SU-DHL-6 (cell line): ENCODE results near the gene CEACAM18.

Experiments
- H2AFZ ChIP-seq: fragments of 200-600 bp; sonication (generic); 2 replicates; pipeline ENCODE4 v1.6.1; 2014; ENCODE audit warnings: low read depth, mild to moderate bottlenecking, moderate library complexity, mixed read lengths, antibody characterized with exemption, low read length; ENCODE audit not compliant: severe bottlenecking
- H3F3A ChIP-seq: fragments of 200-600 bp; shearing (Covaris generic); 2 replicates; pipeline ENCODE4 v1.6.0; 2016; ENCODE audit warnings: antibody characterized with exemption, mild to moderate bottlenecking; ENCODE audit not compliant: insufficient read depth
- H3K27ac ChIP-seq: fragments of 200-600 bp; sonication (generic); 2 replicates; pipeline ENCODE4 v1.5.1; 2016; ENCODE audit warnings: low read depth, mild to moderate bottlenecking, low read length, moderate library complexity, mixed read lengths
- H3K27me3 ChIP-seq: fragments of 200-600 bp; sonication (generic), shearing (Covaris generic); 2 replicates; pipeline ENCODE4 v1.6.0; 2014; ENCODE audit warnings: mild to moderate bottlenecking, low read length
- H3K36me3 ChIP-seq: fragments of 200-600 bp; sonication (generic); 2 replicates; pipeline ENCODE4 v1.6.1; 2014; ENCODE audit warnings: mild to moderate bottlenecking, low read length, mixed read lengths
- H3K4me2 ChIP-seq: fragments of 300-600, 200-600 bp; shearing (Covaris generic), sonication (generic); 2 replicates; pipeline ENCODE4 v1.6.0; 2014; ENCODE audit warnings: low read length, low read depth, mild to moderate bottlenecking; ENCODE audit not compliant: poor library complexity, severe bottlenecking
- H3K4me3 ChIP-seq: fragments of 200-600 bp; sonication (generic); 2 replicates; pipeline ENCODE4 v1.5.1; 2014; ENCODE audit warnings: antibody characterized with exemption, low read length, mild to moderate bottlenecking, mixed read lengths; ENCODE audit not compliant: insufficient read depth, poor library complexity, severe bottlenecking
- H3K79me2 ChIP-seq: fragments of 200-600 bp; sonication (generic); 2 replicates; pipeline ENCODE4 v1.6.1; 2014; ENCODE audit warnings: mild to moderate bottlenecking, low read length, moderate library complexity; ENCODE audit not compliant: insufficient read depth
- H3K9ac ChIP-seq: fragments of 200-600 bp; sonication (generic); 2 replicates; pipeline ENCODE4 v1.7.0; 2014; ENCODE audit warnings: mild to moderate bottlenecking, low read length
- H3K9me2 ChIP-seq: fragments of 200-600 bp; sonication (generic); replicated peaks from 2 replicates; pipeline ENCODE4 v1.6.1; 2014; ENCODE audit warnings: low read length; ENCODE audit not compliant: insufficient read depth
- H3K9me3 ChIP-seq: fragments of 200-600 bp; sonication (generic); 2 replicates; pipeline ENCODE4 v1.6.1; 2014; ENCODE audit warnings: low read length, mixed read lengths; ENCODE audit not compliant: insufficient read depth
- H4K20me1 ChIP-seq: fragments of 200-600 bp; sonication (generic); 2 replicates; pipeline ENCODE4 v1.6.1; 2014; ENCODE audit warnings: low read depth, mild to moderate bottlenecking, antibody characterized with exemption, low read length, moderate library complexity, mixed read lengths
- EZH2phosphoT487 ChIP-seq: fragments of 200-600 bp; sonication (generic), shearing (Covaris generic); conservative IDR thresholded peaks from 2 replicates; pipeline ENCODE4 v1.6.1; 2018; ENCODE audit warnings: mild to moderate bottlenecking, antibody characterized with exemption, low read length, moderate library complexity, mixed read lengths
- TF ChIP-seq, protein P1 (sequence below): fragments of 200-600 bp; sonication (generic); IDR thresholded peaks from one replicate; pipeline ENCODE4 v1.5.1; 2017; ENCODE audit warnings: antibody characterized with exemption, mild to moderate bottlenecking, low read length, moderate library complexity; ENCODE audit not compliant: insufficient read depth, poor library complexity, severe bottlenecking

Gene CEACAM18

DNA sequence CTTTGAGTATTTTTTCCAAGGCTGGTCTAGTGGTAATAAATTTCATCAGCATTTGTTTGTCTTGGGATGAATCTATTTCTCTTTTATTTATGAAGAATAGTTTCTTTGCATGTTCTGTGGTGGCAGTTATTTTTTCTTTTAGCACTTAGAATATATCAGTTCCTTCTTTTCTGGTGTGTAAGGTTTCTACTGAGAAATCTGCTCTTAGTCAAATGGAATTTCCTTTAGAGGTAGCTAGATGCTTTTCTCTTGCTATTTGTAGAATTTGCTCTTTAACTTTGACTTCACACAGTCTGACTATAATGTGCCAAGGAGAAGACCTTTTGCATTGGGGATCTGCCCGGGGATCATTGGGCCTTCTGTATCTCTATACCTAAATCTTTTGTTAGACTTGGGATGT is 57.2 kb downstream of the CEACAM18 start:
- Histone ChIP-seq H3K36me3 (no peaks in the 10 kb centered on the region), H3K9me2 (no peaks in the 10 kb centered on the region), H3K79me2 (no peaks in the 10 kb centered on the region), H3K9ac (no peak overlapping the region), H3K27ac (no peak overlapping the region), H3K9me3 (no peaks in the 10 kb centered on the region), H3K4me3 (no peak overlapping the region), H3F3A (no peaks in the 10 kb centered on the region), H4K20me1 (no peaks in the 10 kb centered on the region), H3K27me3 (no peaks in the 10 kb centered on the region), H3K4me2 (no peak overlapping the region), H2AFZ (no peak overlapping the region)
- TF ChIP-seq, protein P1, sequence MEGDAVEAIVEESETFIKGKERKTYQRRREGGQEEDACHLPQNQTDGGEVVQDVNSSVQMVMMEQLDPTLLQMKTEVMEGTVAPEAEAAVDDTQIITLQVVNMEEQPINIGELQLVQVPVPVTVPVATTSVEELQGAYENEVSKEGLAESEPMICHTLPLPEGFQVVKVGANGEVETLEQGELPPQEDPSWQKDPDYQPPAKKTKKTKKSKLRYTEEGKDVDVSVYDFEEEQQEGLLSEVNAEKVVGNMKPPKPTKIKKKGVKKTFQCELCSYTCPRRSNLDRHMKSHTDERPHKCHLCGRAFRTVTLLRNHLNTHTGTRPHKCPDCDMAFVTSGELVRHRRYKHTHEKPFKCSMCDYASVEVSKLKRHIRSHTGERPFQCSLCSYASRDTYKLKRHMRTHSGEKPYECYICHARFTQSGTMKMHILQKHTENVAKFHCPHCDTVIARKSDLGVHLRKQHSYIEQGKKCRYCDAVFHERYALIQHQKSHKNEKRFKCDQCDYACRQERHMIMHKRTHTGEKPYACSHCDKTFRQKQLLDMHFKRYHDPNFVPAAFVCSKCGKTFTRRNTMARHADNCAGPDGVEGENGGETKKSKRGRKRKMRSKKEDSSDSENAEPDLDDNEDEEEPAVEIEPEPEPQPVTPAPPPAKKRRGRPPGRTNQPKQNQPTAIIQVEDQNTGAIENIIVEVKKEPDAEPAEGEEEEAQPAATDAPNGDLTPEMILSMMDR, result no peak
- TF ChIP-seq EZH2phosphoT487, result no peak

DNA sequence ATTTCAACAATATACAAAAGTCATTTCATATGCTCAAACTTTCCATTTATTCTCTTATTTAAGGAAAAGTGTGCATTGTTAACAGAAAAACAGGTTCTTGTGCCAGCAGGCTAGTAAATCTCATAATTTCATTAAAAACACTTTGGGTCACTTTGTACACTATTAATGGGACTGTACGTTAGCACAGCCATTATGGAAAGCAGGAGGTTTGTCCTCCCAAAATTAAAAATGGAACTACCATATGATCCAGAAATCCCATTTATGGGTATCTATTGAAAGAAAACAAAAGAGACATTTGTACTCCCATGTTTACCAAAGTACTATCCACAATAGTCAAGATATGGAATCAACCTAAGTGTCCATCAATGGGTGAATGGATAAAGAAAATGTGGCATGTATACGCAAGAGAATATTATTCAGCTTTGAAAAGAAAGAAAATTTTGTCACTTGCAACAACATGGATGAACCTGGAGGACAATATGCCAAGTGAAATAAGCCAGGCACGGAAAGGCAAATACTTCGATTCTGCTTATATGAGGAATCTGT is 61.6 kb downstream of the CEACAM18 start:
- Histone ChIP-seq H3K4me2 (no peak overlapping the region), H4K20me1 (no peaks in the 10 kb centered on the region), H3K4me3 (no peak overlapping the region), H3K27ac (no peak overlapping the region), H3K27me3 (no peaks in the 10 kb centered on the region), H3K9ac (no peak overlapping the region), H2AFZ (no peak overlapping the region), H3K9me3 (no peaks in the 10 kb centered on the region), H3F3A (no peaks in the 10 kb centered on the region), H3K9me2 (no peaks in the 10 kb centered on the region), H3K79me2 (no peaks in the 10 kb centered on the region), H3K36me3 (no peaks in the 10 kb centered on the region)
- TF ChIP-seq EZH2phosphoT487, result no peak
- TF ChIP-seq, protein P1, result no peak
